DND-41 (cell line): Measurements from ENCODE around the gene DUSP8.

Source experiments
- EZH2 ChIP-seq: IDR thresholded peaks from 3 replicates; pipeline ENCODE4 v1.6.1; 2012; ENCODE audit warnings: borderline replicate concordance, low read depth, mild to moderate bottlenecking, moderate library complexity, low read length, inconsistent platforms; ENCODE audit not compliant: severe bottlenecking
- TF ChIP-seq, protein P1 (sequence below): IDR thresholded peaks from 2 replicates; pipeline ENCODE4 v1.5.1; 2012; ENCODE audit warnings: borderline replicate concordance, low read length, moderate library complexity, mild to moderate bottlenecking; ENCODE audit not compliant: poor library complexity, severe bottlenecking; ENCODE audit errors: extremely low read depth

DNA sequence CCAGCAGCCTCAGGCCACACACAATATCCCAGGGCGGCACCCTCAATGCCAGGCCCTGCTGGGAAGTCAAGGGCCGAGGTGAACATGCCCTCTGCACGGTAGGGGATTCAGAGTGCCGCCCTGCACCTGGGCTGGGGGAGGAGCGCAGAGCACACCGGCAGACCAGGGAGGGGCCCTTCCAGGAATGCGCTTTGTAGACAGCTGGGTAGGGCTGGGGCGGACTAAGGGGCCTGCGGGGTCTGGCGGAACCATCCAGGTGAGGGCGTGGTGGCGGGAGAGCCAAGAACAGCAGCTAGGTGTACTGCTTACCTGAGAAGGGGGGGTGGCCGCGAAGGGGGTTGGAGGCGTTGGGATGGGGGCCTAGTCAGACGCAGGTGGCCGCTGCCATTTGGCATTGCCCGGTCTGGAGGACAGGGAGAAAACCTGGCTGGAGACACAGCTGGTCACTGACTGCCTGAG, 26.0 kb downstream of the DUSP8 start:
- TF ChIP-seq, protein P1, sequence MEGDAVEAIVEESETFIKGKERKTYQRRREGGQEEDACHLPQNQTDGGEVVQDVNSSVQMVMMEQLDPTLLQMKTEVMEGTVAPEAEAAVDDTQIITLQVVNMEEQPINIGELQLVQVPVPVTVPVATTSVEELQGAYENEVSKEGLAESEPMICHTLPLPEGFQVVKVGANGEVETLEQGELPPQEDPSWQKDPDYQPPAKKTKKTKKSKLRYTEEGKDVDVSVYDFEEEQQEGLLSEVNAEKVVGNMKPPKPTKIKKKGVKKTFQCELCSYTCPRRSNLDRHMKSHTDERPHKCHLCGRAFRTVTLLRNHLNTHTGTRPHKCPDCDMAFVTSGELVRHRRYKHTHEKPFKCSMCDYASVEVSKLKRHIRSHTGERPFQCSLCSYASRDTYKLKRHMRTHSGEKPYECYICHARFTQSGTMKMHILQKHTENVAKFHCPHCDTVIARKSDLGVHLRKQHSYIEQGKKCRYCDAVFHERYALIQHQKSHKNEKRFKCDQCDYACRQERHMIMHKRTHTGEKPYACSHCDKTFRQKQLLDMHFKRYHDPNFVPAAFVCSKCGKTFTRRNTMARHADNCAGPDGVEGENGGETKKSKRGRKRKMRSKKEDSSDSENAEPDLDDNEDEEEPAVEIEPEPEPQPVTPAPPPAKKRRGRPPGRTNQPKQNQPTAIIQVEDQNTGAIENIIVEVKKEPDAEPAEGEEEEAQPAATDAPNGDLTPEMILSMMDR, result no peak
- no peak for TF ChIP-seq EZH2
